ENCODE results near the gene CRAT. TPM values are rescaled to one million over a fixed set of nuclear protein-coding genes. Genes with fewer than 3 reads are reported as not detected.

The CRAT gene
- total and polyA plus RNA-seq, 11 donors, result 37.0 to 126 (median 65.7) TPM

GRCh38 chr9:129151469-129151868, 40.9 kb upstream of the CRAT start:
- no peak overlapping the region for H3K27ac ChIP-seq
- 84 to 93% (median 91%) methylated on average over 15 of the region's 15 CpGs for WGBS, 4 donors
- H3K36me3 ChIP-seq, result peaks cover 0 to 47% (median 22%) of the 10 kb centered on the region in 9 donors
- H3K4me1 ChIP-seq, result peaks cover 0 to 35% (median 19%) of the 10 kb centered on the region in 12 donors
- H3K9me3 ChIP-seq, result no peaks in the 10 kb centered on the region
- no peak for TF ChIP-seq POLR2A (IDR thresholded peaks at IDR 0.05)
- TF ChIP-seq CTCF (IDR thresholded peaks at IDR 0.05), result no peak
- DNase-seq (no peak), ATAC-seq (no peak)
- intact Hi-C loops (cut with DNase I), result no loop called here
- H3K4me3 ChIP-seq, result no peak overlapping the region
- no peaks in the 10 kb centered on the region for H3K27me3 ChIP-seq

- TF ChIP-seq POLR2A (IDR thresholded peaks at IDR 0.05) (no peak), CTCF (IDR thresholded peaks at IDR 0.05) (no peak)
- H3K4me3 ChIP-seq, result no peak overlapping the region
- DNase-seq (no peak), ATAC-seq (no peak)
- intact Hi-C loops (cut with DNase I), result no loop called here
- no peak overlapping the region for H3K27ac ChIP-seq
- H3K9me3 ChIP-seq, result no peaks in the 10 kb centered on the region
- peaks cover 0 to 42% (median 26%) of the 10 kb centered on the region in 12 donors for H3K4me1 ChIP-seq
- no peaks in the 10 kb centered on the region for H3K27me3 ChIP-seq
- peaks cover 0 to 44% (median 22%) of the 10 kb centered on the region in 9 donors for H3K36me3 ChIP-seq
- WGBS, 4 donors, result 78 to 87% (median 85%) methylated on average over 18 of the region's 18 CpGs
Measured at GRCh38 chr9:129150672-129151211, 40.1 kb upstream of the CRAT start.

- no peak overlapping the region for H3K4me3 ChIP-seq
- peaks cover 0 to 48% (median 32%) of the 10 kb centered on the region in 12 donors for H3K4me1 ChIP-seq
- intact Hi-C loops (cut with DNase I), result no loop called here
- DNase-seq (no peak), ATAC-seq (no peak)
- 74 to 81% (median 77%) methylated on average over 10 of the region's 10 CpGs for WGBS, 4 donors
- H3K9me3 ChIP-seq, result no peaks in the 10 kb centered on the region
- TF ChIP-seq CTCF (IDR thresholded peaks at IDR 0.05) (no peak), POLR2A (IDR thresholded peaks at IDR 0.05) (no peak)
- peak overlapping the region in 1 of 12 donors; percentile 52 for H3K27ac ChIP-seq
- H3K27me3 ChIP-seq, result no peaks in the 10 kb centered on the region
- peaks cover 0 to 41% (median 23%) of the 10 kb centered on the region in 9 donors for H3K36me3 ChIP-seq
Measured at GRCh38 chr9:129150122-129150521, 39.5 kb upstream of the CRAT start.

- no peaks in the 10 kb centered on the region for H3K27me3 ChIP-seq
- 81 to 85% (median 83%) methylated on average over 6 of the region's 6 CpGs for WGBS, 4 donors
- H3K9me3 ChIP-seq, result no peaks in the 10 kb centered on the region
- ATAC-seq, result no peak
- peaks cover under 1 to 55% (median 39%) of the 10 kb centered on the region in 12 donors for H3K4me1 ChIP-seq
- no peak overlapping the region for H3K4me3 ChIP-seq
- TF ChIP-seq POLR2A (IDR thresholded peaks at IDR 0.05) (no peak), CTCF (IDR thresholded peaks at IDR 0.05) (no peak)
- DNase-seq, result no peak
- peaks cover 0 to 43% (median 22%) of the 10 kb centered on the region in 9 donors for H3K36me3 ChIP-seq
- intact Hi-C loops (cut with DNase I), result no loop called here
- peak overlapping the region in 3 of 12 donors; percentile 12 to 52 (median 16) for H3K27ac ChIP-seq
Measured at GRCh38 chr9:129149442-129149841, 38.8 kb upstream of the CRAT start.

All from heart left ventricle (tissue), 16 donors.